ENCODE measurements around the gene AP1S1.
A peak's percentile ranks its signal among the peaks of the same experiment; 100 is the strongest.

The AP1S1 gene

DNA sequence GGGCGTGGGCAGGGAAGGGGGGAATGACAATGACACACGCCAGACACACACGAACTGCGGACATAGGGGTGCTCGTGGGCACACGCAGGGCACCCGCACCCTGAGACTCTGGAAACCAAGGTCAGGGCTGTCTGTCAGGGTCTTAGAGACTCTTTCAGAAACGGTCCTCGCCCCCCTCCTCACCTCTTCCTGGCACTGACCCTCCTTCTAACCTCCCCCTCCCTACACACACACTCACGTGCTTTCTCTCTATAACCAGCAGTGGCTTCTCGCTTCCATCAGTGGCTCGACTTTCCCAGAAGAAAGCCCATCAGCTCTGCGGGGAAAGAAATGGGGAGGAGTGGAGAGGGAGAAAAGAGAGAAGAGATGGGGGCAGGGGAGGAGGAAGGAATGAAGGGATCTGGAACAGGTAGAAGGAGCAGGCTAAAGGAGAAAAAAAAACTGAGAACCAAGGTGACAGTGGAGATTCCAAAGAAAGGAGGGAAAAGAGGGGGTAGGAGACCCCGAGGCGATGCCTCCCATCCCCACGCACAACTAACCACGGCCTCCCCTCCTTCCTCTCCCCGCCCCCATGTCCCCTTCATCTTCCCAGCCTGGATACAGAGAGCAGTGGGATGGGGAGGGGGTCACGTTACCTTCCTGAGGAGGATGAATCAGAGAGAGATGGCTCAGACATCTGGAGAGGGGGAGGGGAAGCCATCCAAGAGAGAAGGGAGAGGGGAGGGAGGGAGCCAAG is 12.8 kb downstream of the AP1S1 start:
- H3K4me3 ChIP-seq (replicated peaks in 1 of 2; ENCODE audit: low read depth in 2 of 2, low read length in 2 of 2) = no peak overlapping the region
- TF ChIP-seq, protein P1, sequence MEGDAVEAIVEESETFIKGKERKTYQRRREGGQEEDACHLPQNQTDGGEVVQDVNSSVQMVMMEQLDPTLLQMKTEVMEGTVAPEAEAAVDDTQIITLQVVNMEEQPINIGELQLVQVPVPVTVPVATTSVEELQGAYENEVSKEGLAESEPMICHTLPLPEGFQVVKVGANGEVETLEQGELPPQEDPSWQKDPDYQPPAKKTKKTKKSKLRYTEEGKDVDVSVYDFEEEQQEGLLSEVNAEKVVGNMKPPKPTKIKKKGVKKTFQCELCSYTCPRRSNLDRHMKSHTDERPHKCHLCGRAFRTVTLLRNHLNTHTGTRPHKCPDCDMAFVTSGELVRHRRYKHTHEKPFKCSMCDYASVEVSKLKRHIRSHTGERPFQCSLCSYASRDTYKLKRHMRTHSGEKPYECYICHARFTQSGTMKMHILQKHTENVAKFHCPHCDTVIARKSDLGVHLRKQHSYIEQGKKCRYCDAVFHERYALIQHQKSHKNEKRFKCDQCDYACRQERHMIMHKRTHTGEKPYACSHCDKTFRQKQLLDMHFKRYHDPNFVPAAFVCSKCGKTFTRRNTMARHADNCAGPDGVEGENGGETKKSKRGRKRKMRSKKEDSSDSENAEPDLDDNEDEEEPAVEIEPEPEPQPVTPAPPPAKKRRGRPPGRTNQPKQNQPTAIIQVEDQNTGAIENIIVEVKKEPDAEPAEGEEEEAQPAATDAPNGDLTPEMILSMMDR (IDR thresholded peaks at IDR 0.05; ENCODE audit: low read depth, low read length) = no peak
- DNase-seq (ENCODE audit: low read depth in 2 of 2) = no peak

DNA sequence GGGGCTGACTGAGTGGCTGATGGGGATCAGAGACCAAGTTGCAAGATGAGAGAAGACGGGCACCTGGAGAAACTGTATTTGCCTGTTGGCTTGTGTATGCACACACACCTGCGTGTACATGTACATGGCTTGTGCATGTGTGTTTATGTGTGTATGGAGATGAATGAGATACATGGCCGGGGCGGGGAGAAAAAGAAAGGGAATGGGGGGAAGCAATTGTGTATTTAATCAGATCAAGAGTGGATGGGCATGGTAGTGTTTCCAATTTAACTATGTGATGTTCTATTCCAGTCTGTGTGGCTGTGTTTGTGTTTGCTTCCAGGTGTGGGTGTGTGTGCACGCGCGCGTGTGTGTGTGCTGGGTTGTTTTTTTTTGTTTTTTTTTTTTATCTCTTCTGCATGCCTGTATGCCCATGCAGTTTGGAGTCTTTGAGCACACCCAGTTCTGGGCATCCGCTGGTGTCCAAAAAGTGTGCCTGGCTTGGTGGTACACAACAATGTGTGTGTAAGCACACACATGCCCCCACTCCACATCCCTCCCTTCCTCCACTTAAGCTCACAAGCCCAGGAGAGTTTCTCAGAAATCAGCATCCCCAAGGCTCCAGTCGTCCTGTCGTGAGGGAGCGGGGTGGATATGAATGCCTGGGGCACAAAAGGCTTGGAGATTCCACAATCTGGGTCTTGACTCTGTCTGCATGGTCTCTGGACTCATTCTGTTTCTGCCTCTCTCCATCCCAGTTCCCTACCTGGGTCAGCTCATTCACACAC is 13.6 kb downstream of the AP1S1 start:
- TF ChIP-seq, protein P1 (IDR thresholded peaks at IDR 0.05; ENCODE audit: low read depth, low read length) = no peak
- H3K4me3 ChIP-seq (replicated peaks in 1 of 2; ENCODE audit: low read depth in 2 of 2, low read length in 2 of 2) = no peak overlapping the region
- no peak for DNase-seq (ENCODE audit: low read depth in 2 of 2)

DNA sequence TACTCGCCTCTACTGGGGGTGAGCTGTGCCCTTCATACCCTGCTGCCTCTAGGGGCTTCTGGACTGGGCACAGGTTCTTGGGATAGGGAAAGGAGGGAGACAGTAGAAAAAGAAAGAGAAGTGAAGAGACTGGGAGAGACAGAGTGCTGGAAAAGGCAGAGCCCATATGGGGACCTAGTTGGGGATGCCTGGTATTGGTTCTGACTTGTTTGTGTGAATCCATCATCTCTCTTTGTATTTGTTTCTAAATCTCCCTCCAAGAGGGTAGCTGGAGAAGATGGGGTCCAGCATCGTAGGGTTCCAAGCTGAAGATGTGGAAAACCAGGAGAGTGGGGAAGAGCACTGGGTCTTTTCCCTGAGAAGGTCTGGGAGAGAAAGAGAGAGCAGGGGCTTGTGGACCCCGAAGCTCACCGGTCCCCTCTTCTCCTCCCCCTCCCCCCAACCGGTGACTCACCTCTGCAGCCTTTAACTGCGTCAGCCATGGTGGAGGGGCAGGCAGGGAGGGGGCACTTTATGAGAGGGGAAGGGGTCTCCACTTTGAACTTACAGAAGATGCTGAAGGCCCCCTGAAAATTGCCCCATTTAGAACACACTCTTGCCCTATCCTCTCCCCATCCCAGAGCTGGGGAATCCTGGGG is 14.3 kb downstream of the AP1S1 start:
- no peak for DNase-seq (ENCODE audit: low read depth in 2 of 2)
- no peak overlapping the region for H3K4me3 ChIP-seq (replicated peaks in 1 of 2; ENCODE audit: low read depth in 2 of 2, low read length in 2 of 2)
- TF ChIP-seq, protein P1 (IDR thresholded peaks at IDR 0.05; ENCODE audit: low read depth, low read length) = no peak

DNA sequence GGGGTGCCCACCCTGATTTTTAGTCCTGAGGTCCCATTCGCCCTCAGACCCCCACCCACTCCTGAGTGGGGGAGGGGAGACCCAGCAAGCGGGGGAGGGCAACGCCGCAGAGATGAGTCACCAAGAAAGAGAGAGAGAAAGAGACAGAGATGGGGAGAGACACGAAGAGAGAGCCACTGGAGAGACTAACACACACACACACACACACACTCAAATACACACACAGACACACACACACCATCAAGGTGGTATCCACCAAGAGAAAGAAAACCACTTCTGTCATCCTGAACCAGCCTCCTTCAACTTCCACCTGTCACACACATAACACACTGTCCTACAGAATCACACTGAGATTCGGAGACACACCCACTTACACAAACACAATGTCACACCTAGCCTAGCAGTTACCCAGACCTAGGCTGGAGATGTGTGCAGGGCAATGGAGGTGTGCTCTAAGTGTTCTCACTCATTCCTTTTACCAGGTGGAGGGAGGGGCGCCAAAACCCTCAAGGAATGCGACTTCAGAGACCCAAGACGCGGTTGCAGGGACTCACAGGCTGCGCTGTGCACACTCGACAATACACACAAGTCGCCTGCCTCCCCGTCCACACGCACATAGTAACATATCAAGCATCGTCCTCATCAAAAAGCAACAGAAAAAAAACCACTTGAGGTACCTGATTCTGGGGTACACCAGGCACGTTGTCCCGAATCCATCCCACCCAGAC is 15.0 kb downstream of the AP1S1 start:
- H3K4me3 ChIP-seq (replicated peaks in 1 of 2; ENCODE audit: low read depth in 2 of 2, low read length in 2 of 2) = no peak overlapping the region
- peak in 1 of 2 donors; percentile 11 for DNase-seq (ENCODE audit: low read depth in 2 of 2)
- TF ChIP-seq, protein P1 (IDR thresholded peaks at IDR 0.05; ENCODE audit: low read depth, low read length) = no peak

DNA sequence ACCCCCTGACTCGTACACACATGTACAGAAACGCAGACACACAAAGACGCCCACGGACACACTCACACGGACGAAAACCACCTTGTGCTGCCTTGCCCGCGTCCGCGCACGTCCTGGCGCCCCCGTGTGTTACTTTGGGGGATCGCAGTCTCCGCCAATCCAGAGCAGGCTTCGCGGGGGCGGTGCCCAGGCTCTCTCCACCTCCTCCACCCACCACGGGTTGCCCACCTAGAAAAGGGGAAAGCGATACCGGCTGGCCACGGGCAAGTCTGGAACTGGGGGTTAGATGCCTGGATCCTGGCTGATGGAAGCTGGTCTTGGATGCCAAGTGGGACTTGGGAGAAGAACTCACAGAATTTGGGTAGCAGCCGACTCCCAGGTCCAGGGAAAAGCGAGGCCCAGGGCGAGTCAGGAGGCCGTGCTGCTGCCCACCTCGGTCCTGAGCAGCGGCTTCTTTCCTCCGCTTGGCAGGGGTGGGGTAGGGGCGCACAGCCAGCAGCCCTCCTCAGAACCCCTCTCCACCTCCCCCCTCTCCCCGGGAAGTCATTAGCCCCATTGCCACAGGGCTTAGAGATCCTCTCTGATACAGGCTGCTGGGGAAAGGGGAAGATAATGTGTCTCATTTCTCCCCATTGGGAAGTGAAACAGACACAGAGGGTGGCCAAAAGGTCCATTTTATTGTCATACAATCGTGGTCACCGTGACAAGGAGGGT is 15.7 kb downstream of the AP1S1 start:
- TF ChIP-seq, protein P1 (IDR thresholded peaks at IDR 0.05; ENCODE audit: low read depth, low read length) = peak; percentile 95

More for the DNA sequence above, 15.7 kb downstream of the AP1S1 start:
- DNase-seq (ENCODE audit: low read depth in 2 of 2) = peak; percentile 65 to 69
- no peak overlapping the region for H3K4me3 ChIP-seq (replicated peaks in 1 of 2; ENCODE audit: low read depth in 2 of 2, low read length in 2 of 2)
